Neural cell (in vitro differentiated cells): Measurements from ENCODE around the gene E2F2. TPM values are rescaled to one million over a fixed set of nuclear protein-coding genes. Genes with fewer than 3 reads are reported as not detected.
A peak's percentile ranks its signal among the peaks of the same experiment; 100 is the strongest.

Experiments used
- H2AFZ ChIP-seq: fragments of 200-600, 300-800 bp; sonication (generic), shearing (Covaris generic); 2 replicates; pipeline ENCODE4 v1.6.0; 2014; ENCODE audit warnings: low read depth, mild to moderate bottlenecking, antibody characterized with exemption, low read length, moderate library complexity
- H3F3A ChIP-seq: fragments of 200-600 bp; shearing (Covaris generic); 2 replicates; pipeline ENCODE4 v1.6.1; 2016; ENCODE audit warnings: mild to moderate bottlenecking, moderate library complexity, mixed read lengths, antibody characterized with exemption, low read length; ENCODE audit not compliant: insufficient read depth, poor library complexity, severe bottlenecking
- H3K27ac ChIP-seq: fragments of 200-600, 300-800 bp; sonication (generic), shearing (Covaris generic); 2 replicates; pipeline ENCODE4 v1.5.1; 2014; ENCODE audit warnings: mild to moderate bottlenecking, low read length, moderate library complexity
- H3K27me3 ChIP-seq: fragments of 300-800, 200-600 bp; sonication (generic), shearing (Covaris generic); 2 replicates; pipeline ENCODE4 v1.6.0; 2014; ENCODE audit warnings: mild to moderate bottlenecking, low read depth, low read length, moderate library complexity; ENCODE audit not compliant: insufficient read depth
- H3K36me3 ChIP-seq: fragments of 300-800, 200-600 bp; sonication (generic), shearing (Covaris generic); 2 replicates; pipeline ENCODE4 v1.5.1; 2014; ENCODE audit warnings: mild to moderate bottlenecking, antibody characterized with exemption, low read length, moderate library complexity; ENCODE audit not compliant: insufficient read depth
- H3K4me2 ChIP-seq: fragments of 300-800, 200-600 bp; sonication (generic), shearing (Covaris generic); 2 replicates; pipeline ENCODE4 v1.6.0; 2014; ENCODE audit warnings: mild to moderate bottlenecking, low read length
- H3K4me3 ChIP-seq: fragments of 300-800, 200-600 bp; sonication (generic), shearing (Covaris generic); 2 replicates; pipeline ENCODE4 v1.5.1; 2014; ENCODE audit warnings: mild to moderate bottlenecking, low read length, moderate library complexity
- H3K79me2 ChIP-seq: fragments of 200-600 bp; shearing (Covaris generic); replicated peaks from 2 replicates; pipeline ENCODE4 v1.6.0; 2014; ENCODE audit warnings: mild to moderate bottlenecking, low read length, moderate library complexity; ENCODE audit not compliant: insufficient read depth
- H3K9ac ChIP-seq: fragments of 300-800, 200-600 bp; sonication (generic), shearing (Covaris generic); 2 replicates; pipeline ENCODE4 v1.6.1; 2016; ENCODE audit warnings: mild to moderate bottlenecking, low read length, mixed read lengths
- H3K9me2 ChIP-seq: fragments of 200-600 bp; shearing (Covaris generic); 2 replicates; pipeline ENCODE4 v1.6.1; 2016; ENCODE audit warnings: mild to moderate bottlenecking, low read length, mixed read lengths; ENCODE audit not compliant: insufficient read depth
- H3K9me3 ChIP-seq: fragments of 200-600, 300-800 bp; sonication (generic), shearing (Covaris generic); 2 replicates; pipeline ENCODE4 v1.6.1; 2016; ENCODE audit warnings: mild to moderate bottlenecking, mixed run types, low read length, moderate library complexity, mixed read lengths
- H4K20me1 ChIP-seq: fragments of 200-600 bp; shearing (Covaris generic); 2 replicates; pipeline ENCODE4 v1.6.1; 2016; ENCODE audit warnings: mild to moderate bottlenecking, mixed run types; ENCODE audit not compliant: insufficient read depth
- CTCF ChIP-seq: fragments of 450-650 bp; IDR thresholded peaks from 2 replicates; pipeline ENCODE4 v1.5.1; 2014; ENCODE audit warnings: antibody characterized with exemption, mild to moderate bottlenecking, moderate library complexity; ENCODE audit not compliant: poor library complexity, severe bottlenecking
- EP300 ChIP-seq: fragments of 450-650 bp; conservative IDR thresholded peaks from 2 replicates; pipeline ENCODE4 v1.6.1; 2014; ENCODE audit warnings: antibody characterized with exemption, mild to moderate bottlenecking, moderate library complexity; ENCODE audit not compliant: poor library complexity, severe bottlenecking
- EZH2 ChIP-seq: fragments of 200-600, 300-800 bp; shearing (Covaris generic), sonication (generic); IDR thresholded peaks from 2 replicates; pipeline ENCODE4 v1.6.1; 2014; ENCODE audit warnings: antibody characterized with exemption, low read length, borderline replicate concordance, mild to moderate bottlenecking; ENCODE audit not compliant: insufficient read depth, poor library complexity, severe bottlenecking
- MXI1 ChIP-seq: fragments of 450-650 bp; conservative IDR thresholded peaks from 2 replicates; pipeline ENCODE4 v1.6.1; 2014; ENCODE audit warnings: antibody characterized with exemption, mild to moderate bottlenecking; ENCODE audit not compliant: poor library complexity, severe bottlenecking
- POLR2AphosphoS5 ChIP-seq: IDR thresholded peaks from 2 replicates; pipeline ENCODE4 v1.6.1; 2012
- REST ChIP-seq: IDR thresholded peaks from 2 replicates; pipeline ENCODE4 v1.6.1; 2012; ENCODE audit warnings: borderline replicate concordance
- SMC3 ChIP-seq: fragments of 450-650 bp; conservative IDR thresholded peaks from 2 replicates; pipeline ENCODE4 v1.6.1; 2014; ENCODE audit warnings: antibody characterized with exemption, mild to moderate bottlenecking, moderate library complexity; ENCODE audit not compliant: poor library complexity
- TAF1 ChIP-seq: IDR thresholded peaks from 2 replicates; pipeline ENCODE4 v1.6.1; 2012; ENCODE audit warnings: low read depth
- polyA plus RNA-seq: library from polyadenylated mRNA; depleted of rRNA; stranded (reverse); fragments of >200 nt; gene quantifications from 2 replicates; pipeline ENCODE4 v1.2.3, GENCODE V29; 2014

E2F2 gene
- polyA plus RNA-seq, 1 donor from 2014 or later, result 0.16 TPM

- Histone ChIP-seq H3K4me3 (peak overlapping the region; percentile 50), H3K27me3 (peaks cover 11% of the 10 kb centered on the region), H4K20me1 (no peaks in the 10 kb centered on the region), H3K9me2 (no peaks in the 10 kb centered on the region), H3K27ac (no peak overlapping the region), H3K79me2 (no peaks in the 10 kb centered on the region), H3F3A (no peaks in the 10 kb centered on the region), H3K4me2 (no peak overlapping the region), H3K9ac (no peak overlapping the region), H2AFZ (no peak overlapping the region), H3K36me3 (no peaks in the 10 kb centered on the region), H3K9me3 (no peaks in the 10 kb centered on the region)
- no peak for TF ChIP-seq EZH2
- no peak for TF ChIP-seq TAF1
- TF ChIP-seq SMC3, result no peak
- no peak for TF ChIP-seq POLR2AphosphoS5
- no peak for TF ChIP-seq MXI1
- TF ChIP-seq EP300, result no peak
Measured at GRCh38 chr1:23567996-23568607, 37.1 kb upstream of the E2F2 start.

- TF ChIP-seq EZH2 (no peak), SMC3 (no peak), EP300 (no peak), CTCF (no peak), REST (no peak), POLR2AphosphoS5 (no peak), MXI1 (no peak)
- no peak overlapping the region for H2AFZ ChIP-seq
Measured at GRCh38 chr1:23567629-23567995, 36.6 kb upstream of the E2F2 start.

More at GRCh38 chr1:23567629-23567995, 36.6 kb upstream of the E2F2 start:
- Histone ChIP-seq H3F3A (no peaks in the 10 kb centered on the region), H3K27me3 (peaks cover 11% of the 10 kb centered on the region), H3K4me3 (no peak overlapping the region), H3K9me3 (no peaks in the 10 kb centered on the region), H3K27ac (no peak overlapping the region), H3K79me2 (no peaks in the 10 kb centered on the region), H3K4me2 (no peak overlapping the region), H4K20me1 (no peaks in the 10 kb centered on the region), H3K9me2 (no peaks in the 10 kb centered on the region), H3K9ac (no peak overlapping the region), H3K36me3 (no peaks in the 10 kb centered on the region)
